Nephron (organoid): Measurements from ENCODE around the gene C20orf204.

ENCODE experiments used
- H3K27ac Mint-ChIP-seq, 3 experiments: 2 replicates each; pipeline ENCODE4 v1.8.0; 2020; ENCODE audit warnings: mixed read lengths in 3 of 3, mild to moderate bottlenecking in 2 of 3, moderate library complexity in 1 of 3
- H3K27me3 Mint-ChIP-seq: 2 replicates; pipeline ENCODE4 v1.8.0; 2021; ENCODE audit warnings: low read depth, mild to moderate bottlenecking, moderate library complexity, mixed read lengths
- H3K36me3 Mint-ChIP-seq: 2 replicates; pipeline ENCODE4 v1.8.0; 2020; ENCODE audit warnings: low read depth, mixed read lengths
- H3K4me1 Mint-ChIP-seq: 2 replicates; pipeline ENCODE4 v1.8.0; 2020; ENCODE audit warnings: mixed read lengths
- H3K4me3 Mint-ChIP-seq, 3 experiments: 2 replicates each; pipeline ENCODE4 v1.8.0; 2020; ENCODE audit warnings: mild to moderate bottlenecking in 3 of 3, mixed read lengths in 3 of 3, moderate library complexity in 2 of 3
- H3K9me3 Mint-ChIP-seq: 2 replicates; pipeline ENCODE4 v1.8.0; 2020; ENCODE audit warnings: mixed read lengths
- CTCF ChIP-seq, 3 experiments: fragments of 200-600 bp; sonication (generic); IDR thresholded peaks; one replicate each; pipeline ENCODE4 v1.5.0; 2021; ENCODE audit warnings: antibody characterized with exemption in 3 of 3; ENCODE audit not compliant: unreplicated experiment in 3 of 3

Gene C20orf204

DNA sequence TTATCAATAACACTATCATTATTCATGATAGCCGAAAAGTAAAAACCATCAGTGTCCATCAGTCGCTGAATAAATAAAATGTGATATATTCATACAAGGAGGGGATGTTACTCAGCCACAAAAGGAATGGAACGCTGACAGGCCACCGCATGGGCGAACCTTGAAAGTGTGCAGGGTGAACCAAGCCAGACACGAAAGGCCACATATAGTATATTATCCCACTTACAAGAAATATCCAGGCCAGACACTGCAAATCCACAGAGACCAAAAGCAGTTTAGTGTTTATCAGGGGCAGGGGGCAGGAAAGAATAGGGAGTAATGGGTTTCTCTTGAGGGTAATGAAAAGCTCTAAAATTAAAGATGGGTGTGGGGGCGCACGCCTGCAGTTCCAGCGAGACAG, 7.8 kb downstream of the C20orf204 start:
- H3K9me3 Mint-ChIP-seq, result no peaks in the 10 kb centered on the region
- no peaks in the 10 kb centered on the region for H3K36me3 Mint-ChIP-seq
- peak overlapping the region in 2 of 3 experiments; percentile 1 to 9 for H3K4me3 Mint-ChIP-seq
- TF ChIP-seq CTCF (IDR thresholded peaks at IDR 0.05; ENCODE audit: unreplicated experiment in 3 of 3), result no peak
- H3K27ac Mint-ChIP-seq, result no peak overlapping the region
- no peaks in the 10 kb centered on the region for H3K4me1 Mint-ChIP-seq
- H3K27me3 Mint-ChIP-seq, result peaks cover 87% of the 10 kb centered on the region

- TF ChIP-seq CTCF (IDR thresholded peaks at IDR 0.05; ENCODE audit: unreplicated experiment in 3 of 3), result no peak
- Mint-ChIP-seq H3K27ac (no peak overlapping the region), H3K4me1 (no peaks in the 10 kb centered on the region), H3K9me3 (no peaks in the 10 kb centered on the region), H3K27me3 (peaks cover 83% of the 10 kb centered on the region), H3K36me3 (no peaks in the 10 kb centered on the region), H3K4me3 (peak overlapping the region; percentile 8 to 35 (median 17))
Measured at GRCh38 chr20:64044484-64045247, 8.7 kb downstream of the C20orf204 start.

- H3K27me3 Mint-ChIP-seq, result peaks cover 83% of the 10 kb centered on the region
- no peak overlapping the region for H3K27ac Mint-ChIP-seq
- H3K4me3 Mint-ChIP-seq, result peak overlapping the region in 1 of 3 experiments; percentile 45
- no peaks in the 10 kb centered on the region for H3K36me3 Mint-ChIP-seq
- no peaks in the 10 kb centered on the region for H3K9me3 Mint-ChIP-seq
- no peak for TF ChIP-seq CTCF (IDR thresholded peaks at IDR 0.05; ENCODE audit: unreplicated experiment in 3 of 3)
- no peaks in the 10 kb centered on the region for H3K4me1 Mint-ChIP-seq
Measured at GRCh38 chr20:64045346-64046011, 9.5 kb downstream of the C20orf204 start.

GRCh38 chr20:64047046-64047389, 11.0 kb downstream of the C20orf204 start:
- no peaks in the 10 kb centered on the region for H3K4me1 Mint-ChIP-seq
- H3K27ac Mint-ChIP-seq, result no peak overlapping the region
- peak overlapping the region in 1 of 3 experiments; percentile 29 for H3K4me3 Mint-ChIP-seq
- H3K27me3 Mint-ChIP-seq, result peaks cover 83% of the 10 kb centered on the region
- no peak for TF ChIP-seq CTCF (IDR thresholded peaks at IDR 0.05; ENCODE audit: unreplicated experiment in 3 of 3)
- H3K36me3 Mint-ChIP-seq, result no peaks in the 10 kb centered on the region
- H3K9me3 Mint-ChIP-seq, result no peaks in the 10 kb centered on the region

DNA sequence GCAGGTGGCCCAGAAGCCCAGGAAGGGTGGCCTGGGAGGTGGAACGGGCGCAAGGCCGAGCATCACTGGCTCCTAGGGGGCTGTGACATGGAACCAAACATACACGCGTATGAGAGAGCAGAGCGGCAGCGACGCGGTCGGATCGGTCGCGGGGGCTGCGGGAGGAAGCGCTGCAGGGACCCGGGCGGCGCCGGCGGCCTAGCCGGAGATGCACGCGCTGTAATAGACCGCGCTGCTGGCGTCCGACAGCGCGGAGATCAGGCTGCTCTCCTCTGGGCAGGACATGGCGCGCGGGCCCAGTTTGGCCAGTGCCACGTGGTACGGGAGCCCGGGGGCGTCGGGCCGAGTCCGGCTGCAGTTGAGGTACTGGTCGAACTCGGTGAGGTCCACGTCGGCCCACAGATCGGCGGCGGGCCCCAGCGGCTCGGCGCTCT, 12.0 kb downstream of the C20orf204 start:
- no peak for TF ChIP-seq CTCF (IDR thresholded peaks at IDR 0.05; ENCODE audit: unreplicated experiment in 3 of 3)
- Mint-ChIP-seq H3K4me3 (peak overlapping the region; percentile 27 to 61 (median 56)), H3K36me3 (no peaks in the 10 kb centered on the region), H3K27ac (no peak overlapping the region), H3K27me3 (peaks cover 81% of the 10 kb centered on the region), H3K9me3 (no peaks in the 10 kb centered on the region), H3K4me1 (no peaks in the 10 kb centered on the region)
